GM19025 (cell line): ENCODE data around the gene ZFP1.

ENCODE experiments used
- ATAC-seq: cut with Tn5 transposase; IDR thresholded peaks from one replicate; pipeline ENCODE4 v1.9.1; 2021; ENCODE audit warnings: mild to moderate bottlenecking, low read depth, moderate library complexity; ENCODE audit not compliant: unreplicated experiment

Gene ZFP1

DNA sequence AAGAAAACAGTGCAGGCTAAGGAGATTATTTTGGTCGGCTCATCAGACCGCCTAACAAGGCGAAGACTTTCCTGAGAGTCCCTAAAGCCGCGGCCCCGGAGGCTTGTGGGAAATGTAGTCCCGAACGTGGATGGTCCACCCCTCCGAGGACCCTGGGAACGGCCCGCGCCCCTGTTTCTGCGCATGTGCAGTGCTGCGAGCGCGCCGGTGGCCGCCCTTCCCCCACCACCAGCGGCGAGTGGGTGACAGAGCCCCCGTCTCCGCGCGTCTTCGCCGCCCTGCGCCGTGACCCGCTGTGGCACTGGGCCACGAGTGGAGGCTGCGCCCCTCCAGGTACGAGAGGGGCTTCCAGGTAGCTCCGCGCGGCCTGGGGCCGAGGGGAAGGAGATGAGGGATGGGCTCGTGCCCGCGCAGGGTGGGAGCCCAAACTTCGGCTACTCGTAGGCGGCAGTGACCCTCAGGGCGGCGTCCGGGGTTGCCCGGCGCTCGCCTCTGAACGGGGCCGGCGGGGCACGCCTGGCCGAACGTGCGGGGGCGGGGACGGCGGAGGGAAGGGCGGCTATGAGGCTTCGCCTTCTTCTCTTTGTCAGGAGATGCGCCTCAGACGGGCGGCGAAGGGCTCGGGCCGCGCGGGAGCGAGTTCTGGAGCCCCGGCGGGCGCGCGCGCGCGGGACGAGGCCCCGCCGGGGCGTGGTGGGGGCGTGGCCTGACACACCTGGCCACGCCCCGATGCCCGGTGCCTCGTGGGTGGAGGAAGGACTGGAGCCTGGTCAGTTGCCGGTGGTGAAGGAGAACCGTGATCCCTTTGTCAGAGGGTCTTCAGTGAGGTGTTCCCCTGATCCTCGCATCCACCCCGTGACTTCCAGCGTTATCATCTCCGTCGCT, at the start of gene ZFP1:
Gene ZFP1, plus strand, starts transcription at position 214 of the 885 bp plus-strand sequence. CDS start 4,428 bp downstream, outside the sequence.
- peak; percentile 72 for ATAC-seq

DNA sequence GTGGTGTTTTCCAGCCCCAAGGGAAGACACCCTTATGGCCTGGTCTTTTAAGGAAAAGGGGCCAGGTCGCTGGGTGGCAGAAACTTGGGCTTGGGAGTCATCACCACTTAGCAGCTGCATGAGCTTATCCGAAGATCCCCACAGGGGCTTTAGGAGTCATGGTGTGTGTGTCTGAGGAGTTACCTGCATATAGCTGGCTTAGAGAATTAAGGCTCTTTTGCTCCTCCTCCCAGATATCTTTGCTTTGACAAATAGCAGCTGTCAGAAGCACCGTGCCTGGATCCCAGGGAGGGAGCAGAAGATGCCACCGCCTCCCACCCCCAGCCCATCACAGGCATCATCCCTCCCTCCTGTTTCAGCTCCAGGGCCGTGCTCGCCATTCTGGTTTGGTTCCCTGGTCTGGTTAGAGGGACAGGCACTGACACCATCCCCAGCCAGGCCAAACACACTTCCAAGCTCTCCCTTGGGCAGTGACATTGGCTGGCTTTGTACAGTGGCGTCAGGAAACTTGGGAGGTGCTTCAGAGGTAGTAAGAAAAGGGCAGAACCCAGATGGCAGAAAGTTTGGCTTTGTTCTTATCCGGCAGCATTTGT, 49.2 kb upstream of the ZFP1 start:
- ATAC-seq = no peak

DNA sequence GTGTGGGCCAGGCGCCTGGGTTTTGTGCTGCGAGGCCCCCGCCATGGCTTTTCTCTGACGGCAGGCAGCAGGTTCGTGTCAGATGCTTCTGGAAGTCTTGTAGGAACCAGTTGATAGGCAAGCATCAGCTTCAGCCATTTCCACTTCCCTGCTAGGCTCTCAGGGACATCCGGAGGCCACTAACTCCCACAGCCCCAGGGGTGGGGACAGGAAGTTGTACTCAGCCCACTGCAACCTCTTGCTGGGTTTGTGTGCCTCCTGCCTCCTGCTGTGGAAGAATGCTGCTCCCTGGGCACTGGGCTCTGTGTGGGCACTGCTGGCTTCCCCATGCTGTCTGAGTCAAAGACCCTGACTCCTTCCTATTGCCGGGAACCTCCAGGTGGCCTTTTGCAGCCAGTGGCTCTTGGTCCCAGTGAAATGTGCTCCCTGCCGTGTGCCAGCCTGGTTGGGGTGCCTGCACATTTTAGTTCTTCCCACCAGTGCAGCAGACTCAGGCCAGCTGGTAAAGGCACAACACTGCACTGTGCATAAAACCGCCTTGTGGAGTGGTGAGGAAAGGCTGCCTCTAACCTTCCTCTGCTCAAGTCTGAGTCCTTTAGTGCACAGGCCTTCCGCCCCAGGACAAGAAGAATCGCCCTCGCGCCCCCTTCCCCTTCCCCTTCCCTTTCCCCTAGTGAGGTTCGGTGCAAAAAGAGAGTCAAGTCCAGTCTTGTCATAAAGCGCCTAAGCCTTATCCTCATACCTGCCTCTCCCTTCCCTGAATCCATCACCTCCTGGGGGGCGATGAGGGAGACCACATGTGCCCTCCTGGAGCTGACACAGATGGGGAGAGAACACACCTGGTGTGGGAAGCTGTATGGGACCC, 48.4 kb upstream of the ZFP1 start:
- no peak for ATAC-seq

DNA sequence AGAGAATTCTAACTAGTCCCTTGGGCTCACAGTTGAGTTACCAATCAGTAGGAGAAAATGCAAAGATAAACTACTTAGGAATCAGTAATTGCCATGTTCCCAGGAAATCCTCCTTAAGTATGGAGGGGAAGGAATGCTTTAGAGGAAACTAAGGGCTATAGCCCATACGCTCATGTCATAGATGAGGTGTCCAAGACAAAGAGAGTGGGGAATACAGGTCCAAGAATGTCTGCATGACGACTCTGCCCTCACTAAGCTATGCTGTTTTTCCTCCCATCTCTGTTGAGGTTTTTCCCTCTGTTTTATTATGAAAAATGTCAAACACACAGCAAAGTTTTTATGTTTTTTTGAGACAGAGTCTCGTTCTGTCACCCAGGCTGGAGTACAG, 47.7 kb upstream of the ZFP1 start:
- no peak for ATAC-seq

DNA sequence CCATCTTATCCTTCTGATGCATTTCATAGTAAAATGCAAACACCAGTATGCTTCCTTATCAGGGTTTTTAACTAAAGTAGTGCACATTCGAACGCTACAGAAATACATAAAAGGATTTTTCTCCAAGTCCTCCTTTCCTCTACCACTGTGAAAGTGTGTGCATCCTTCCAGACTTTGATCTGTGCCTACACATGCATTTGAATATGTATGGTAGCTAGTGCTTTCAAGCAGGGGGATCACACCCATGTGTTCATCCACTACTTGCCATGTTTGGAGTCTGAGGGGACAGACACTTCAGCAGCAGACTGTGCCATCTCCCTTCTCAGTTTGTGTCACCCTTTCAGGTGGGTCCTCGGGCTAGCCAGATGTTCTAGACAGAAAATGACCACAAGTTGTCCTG, 46.7 kb upstream of the ZFP1 start:
- ATAC-seq = no peak

DNA sequence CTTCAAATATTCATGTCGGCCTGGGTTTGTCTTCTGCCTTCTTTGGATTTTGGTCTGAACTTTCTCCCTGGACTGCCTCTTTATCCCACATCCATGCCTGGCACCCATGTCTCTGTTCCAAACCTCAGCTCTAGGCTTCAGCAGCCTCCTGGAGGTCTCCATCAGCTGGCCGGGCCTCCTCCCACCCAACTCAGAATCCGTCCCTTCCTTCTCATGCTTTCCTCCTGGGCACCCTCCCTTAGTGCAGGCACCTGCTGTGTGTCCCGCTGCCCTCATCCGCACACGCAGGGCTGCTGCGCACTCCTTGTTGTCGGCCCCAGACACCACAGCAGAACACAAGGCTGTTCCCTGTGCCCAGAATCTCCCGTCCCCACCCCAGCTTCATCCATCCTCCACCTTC, 45.7 kb upstream of the ZFP1 start:
- ATAC-seq = no peak

DNA sequence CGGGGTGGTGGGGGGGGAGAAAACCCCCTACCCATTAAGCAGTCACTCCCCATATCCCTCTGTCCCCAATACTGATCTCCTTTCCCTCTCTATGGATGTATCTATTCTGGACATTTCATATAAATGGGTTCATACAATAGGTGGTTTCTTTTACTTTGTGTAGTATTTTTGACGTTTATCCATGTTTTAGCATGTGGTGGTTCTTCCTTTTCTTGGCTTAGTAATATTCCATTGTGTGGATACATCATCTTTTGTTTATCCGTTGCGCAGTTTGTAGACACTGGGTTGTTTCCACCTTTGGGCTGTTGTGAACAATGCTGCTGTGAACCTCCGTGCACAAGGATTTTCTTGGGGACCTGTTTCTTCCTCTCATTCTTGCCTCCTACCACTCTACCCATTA, 44.3 kb upstream of the ZFP1 start:
- ATAC-seq = no peak

DNA sequence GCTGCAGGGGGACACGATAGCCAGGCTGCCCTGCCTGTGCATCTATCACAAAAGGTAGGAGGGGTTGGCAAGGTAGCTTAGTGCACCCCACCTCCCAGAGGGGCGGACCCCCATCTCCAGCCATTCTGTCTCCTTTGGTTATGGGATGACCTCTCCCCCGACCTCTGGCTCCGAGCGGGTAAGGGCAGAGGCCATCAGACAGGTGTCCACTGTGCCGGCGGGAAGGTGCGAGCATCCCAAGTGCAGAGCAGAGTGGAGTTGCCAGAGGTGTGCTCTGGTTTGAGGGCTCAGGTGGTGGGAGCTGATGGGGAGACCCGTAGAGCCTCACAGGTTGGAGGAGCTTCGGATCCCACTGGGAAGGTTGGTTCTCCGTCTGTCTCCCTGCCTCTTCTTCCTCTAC, 43.5 kb upstream of the ZFP1 start:
- no peak for ATAC-seq

DNA sequence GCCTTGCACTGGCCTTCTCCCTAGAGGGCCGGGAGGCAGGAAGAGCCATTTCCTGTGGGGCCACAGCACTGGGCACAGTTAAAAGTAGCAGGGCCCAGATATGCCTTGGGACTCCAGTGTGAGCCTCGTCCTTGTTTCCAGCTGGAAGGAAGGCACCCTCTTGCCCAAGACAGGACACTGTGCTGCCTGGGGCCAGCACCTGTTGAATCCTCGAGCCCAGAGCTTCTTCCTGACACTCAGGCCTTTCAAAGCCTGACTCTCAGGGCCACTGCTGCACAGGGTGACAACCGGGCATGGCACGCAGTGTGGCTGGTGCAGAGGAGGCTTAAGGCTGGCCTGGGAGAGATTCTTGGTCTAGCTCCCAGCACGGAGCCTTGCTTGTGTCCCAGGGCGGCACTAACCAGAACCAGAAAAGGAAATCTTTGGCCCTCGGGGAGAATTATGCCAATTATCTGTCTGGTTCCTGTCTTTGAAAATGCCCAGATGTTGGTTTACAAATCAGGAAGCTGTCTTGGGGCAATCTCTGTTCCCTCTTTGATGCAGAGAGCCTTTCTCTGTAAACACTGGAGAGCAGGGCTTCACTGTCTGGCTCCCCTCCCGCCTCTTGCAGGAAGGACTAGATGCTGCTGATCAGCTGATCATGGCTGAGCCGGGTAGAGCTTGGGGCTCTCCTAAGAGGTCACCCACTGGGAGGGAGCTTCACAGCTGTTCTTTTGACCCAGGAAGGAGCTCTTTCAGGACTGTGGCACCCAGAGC, 42.8 kb upstream of the ZFP1 start:
- ATAC-seq = no peak

DNA sequence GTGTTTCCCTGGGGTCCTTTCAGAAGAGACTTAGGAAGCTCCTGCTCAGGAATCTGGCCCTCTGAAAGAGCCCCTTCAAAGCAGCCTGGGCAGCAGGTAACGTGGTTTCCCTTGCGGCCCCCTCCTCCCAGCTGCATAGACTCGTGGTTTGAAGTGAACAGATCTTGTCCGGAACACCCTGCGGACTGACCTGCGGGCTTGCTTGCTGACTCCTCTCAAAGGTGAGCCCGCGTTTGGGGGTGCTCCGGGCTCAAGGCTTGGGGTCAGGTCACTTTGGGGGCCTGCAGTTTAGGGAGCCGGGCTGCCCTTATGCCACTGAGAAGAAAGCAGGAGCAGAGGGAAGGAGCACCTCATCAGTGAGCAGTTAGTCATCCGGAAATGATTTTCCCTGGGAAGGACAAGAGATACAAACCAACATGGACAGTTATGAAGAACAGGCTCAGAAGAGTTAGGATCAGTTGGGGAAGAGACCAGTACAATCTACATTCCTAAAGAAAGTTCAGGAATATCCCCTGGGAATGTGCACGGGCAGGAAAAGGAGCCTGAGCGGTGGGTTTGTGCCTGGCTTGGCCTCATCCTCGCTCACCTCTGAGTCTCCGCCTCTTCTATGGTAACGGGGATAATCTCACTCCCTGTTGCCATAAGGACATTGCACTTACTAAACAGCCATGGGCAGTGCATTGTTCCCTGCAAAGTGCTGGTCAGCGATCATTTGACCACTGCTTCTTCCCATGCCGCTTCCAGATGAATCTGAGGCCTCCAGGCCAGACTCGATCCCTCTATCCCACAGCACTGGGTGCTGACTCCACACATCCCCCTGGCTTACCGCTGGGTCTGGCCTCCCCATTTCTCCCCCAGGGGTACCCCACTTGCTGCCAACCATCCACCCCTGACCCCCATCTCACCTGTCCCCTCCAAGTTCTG, 41.7 kb upstream of the ZFP1 start:
- ATAC-seq = no peak

DNA sequence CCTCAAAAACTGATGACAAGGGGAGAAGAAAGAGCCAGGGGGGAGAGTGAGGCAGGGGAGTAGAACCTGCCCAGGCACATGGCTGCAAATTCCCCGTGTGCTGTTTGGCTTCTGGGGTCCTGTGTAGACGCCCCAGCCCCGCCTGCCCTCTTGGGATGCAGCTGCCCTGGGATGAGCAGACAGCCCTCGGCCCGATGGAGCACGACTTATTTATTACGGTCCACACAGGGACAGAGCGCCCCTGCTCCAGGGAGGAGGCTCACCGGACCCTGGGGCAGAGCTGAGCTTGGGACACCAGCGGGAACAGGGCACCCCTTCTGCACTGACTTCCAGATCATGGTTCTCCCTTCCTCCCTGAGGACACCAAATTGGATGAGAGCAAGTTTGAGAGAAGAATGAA, 40.8 kb upstream of the ZFP1 start:
- ATAC-seq = no peak

DNA sequence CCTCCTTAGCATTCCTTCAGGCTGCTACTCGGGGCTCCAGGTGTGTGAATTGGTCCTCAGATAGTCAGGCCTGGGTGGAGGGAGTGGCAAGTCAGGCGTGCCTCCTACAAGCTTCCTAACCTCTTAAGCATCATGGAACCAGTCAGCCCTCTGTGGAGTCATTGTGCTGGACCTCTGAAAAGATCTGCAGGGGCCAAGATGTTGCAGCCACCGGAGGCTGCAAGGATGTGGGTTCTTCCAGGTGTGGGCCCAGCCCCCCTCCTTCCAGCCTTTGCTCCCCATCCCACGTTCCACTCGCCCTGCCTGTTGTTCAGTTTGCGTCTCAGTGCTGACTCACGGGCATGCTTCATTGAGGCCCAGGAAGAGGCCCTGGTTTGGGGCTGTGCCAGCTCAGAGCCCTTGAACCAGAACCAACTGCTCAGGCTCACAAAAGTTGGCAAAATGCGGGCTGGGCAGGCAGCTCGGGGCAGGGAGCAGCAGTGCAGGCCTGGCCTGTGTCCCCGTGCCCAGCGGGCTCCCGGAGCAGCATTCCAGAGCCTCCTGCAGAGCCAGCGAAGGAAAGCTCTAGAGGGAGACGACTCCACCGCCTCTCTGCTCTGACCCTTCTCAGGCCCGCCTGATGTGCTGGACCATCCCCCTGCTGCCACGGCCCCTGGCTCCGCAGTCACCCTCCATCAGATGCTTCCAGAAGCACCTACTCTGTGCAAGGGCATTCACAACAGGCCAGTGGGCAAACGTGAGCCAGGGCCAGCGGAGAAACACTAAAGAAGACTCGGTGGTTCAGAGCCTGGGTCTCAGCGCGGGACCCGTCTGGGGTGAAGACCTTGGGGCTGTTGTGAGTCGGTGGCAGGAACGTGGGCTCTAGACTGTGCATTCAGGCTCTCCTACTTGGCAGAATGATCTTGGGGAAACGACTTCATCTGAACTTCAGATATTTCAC, 39.3 kb upstream of the ZFP1 start:
- ATAC-seq = no peak

DNA sequence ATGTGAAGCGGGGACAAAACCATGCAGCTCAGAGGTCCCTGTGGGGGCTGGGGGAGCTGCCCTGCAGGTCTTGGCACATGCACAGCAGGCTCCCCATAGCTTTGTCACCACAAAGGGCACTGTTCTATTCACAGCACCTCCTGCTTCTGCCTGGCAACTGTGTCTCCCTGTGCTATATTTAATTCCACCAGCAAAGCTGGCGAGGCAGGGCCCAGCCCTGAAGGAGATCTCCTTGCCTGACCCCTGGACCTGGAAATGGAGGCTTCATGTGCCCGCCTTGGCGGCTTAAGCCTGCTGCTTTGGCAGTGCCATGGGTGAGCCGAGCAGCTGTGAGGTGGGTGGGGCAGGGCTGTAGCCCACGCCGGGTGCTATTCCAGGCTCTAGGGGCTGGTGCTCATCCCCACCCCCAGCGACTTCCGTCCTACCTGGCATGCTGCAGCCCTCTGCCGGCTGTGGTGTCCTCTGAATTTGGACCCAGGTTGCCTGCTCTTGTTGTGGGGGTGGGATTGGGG, 38.5 kb upstream of the ZFP1 start:
- no peak for ATAC-seq

DNA sequence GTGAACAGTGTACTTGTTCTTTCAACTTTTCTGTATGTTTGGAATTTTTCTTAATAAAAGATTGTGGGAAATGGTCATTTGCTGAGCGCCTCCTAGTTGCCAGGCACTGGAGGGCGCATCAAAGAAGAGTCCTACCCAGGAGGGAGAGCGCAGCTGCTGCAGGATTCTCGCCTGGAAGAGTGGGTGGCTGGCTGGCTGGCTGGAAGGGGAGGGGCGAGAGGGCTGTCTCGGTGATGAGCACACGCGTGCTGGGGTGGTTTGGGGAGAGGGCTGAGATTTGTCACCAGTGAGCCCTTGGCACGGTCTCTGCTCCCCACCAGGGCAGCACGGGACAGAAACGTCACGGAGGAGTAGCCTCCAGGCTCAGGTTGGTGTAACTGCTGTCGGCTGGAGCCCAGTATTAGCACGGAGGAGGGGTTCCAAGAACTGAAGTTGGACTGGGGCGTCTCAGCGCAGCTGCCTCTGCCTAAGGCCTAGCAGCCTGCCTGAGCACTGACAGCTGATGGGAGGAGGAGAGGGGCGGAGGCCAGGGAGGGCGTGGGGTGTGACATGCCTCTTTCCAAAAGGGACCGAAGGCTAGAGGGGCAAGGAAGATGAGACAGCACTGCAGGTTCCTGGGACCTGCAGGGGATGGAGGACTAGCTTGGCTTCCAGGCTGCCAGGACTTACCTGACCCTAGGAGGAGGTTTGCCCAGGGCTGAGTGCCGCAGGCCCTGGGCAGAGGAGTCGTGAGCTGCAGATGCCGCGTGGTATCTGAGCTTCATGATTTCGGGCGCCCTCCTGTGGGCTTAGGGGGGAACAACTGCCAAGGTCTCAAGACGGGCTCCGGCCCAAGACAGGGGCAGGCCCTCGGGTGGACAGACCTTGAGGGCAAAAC, 37.4 kb upstream of the ZFP1 start:
- ATAC-seq = peak; percentile 76

DNA sequence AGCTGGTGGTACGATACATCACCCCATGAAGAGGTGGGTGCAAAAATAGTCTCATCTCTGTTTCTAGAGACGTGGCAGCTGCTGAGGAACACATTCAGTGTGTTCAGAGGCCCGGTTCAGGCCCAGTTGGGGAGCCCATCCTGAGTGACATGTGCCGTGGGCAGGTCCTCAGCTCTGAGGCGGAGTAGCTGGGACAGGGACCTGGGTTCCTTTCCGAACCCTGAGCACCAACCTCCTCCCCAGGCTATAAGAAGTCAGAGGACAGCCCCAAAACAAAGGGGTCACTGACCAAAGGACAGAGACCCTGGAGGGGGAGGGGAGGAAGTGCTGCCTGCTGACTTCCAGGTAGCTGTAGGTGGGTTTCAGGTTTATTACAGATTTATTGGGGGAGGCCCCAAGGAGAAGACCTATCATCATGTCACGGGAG, 36.8 kb upstream of the ZFP1 start:
- ATAC-seq = no peak

DNA sequence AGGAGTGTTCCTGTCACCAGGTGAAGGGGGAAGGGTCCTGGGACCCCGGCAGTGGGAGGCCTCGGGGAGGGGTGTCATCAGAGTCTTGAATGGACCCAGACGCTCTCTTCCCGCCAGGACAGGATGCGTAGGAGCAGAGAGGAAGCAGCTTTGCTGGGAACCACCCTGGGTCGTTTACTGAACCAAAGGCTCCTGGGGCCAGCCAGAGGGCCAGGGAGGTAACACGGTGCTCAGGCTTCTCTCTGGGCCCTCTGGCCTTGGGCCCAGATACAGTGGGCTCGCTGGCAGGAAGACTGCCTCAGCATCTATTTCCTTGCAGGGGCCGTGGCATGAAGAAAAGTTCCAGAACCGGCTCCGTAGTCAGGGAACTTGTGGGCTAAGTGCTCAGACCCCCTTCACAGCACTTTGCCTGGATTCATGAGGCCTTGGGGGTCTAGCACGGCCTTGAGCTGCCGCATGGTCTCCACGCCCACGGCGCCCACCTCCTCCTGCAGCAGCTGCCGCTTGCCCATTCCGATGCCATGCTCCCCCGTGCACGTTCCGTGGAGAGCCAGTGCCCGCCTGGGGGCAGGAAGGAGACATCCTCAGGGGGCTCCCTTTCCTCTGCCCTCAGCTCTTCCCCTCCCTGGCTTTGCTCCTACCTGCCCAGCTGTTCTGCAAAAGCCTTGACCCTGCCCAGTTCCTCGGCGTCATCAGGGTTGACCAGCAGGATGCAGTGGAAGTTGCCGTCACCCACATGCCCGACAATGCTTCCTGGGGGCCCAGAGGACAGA, 36.2 kb upstream of the ZFP1 start:
- no peak for ATAC-seq
